ENCODE measurements around the gene TTC29. TPM values are rescaled to one million over a fixed set of nuclear protein-coding genes. Genes with fewer than 3 reads are reported as not detected.
"Not testable (repeated sequence)": the region's sequence is repeated elsewhere in the genome, so short reads cannot be mapped to it uniquely, and the experiment has no call there.

The TTC29 gene
- total RNA-seq, 1 donor from 2014 or later: not detected

GRCh38 chr4:146723519-146723918 is 222.1 kb downstream of the TTC29 start:
- DNase-seq (ENCODE audit: low spot score): not testable (repeated sequence)

GRCh38 chr4:146709956-146710355 is 235.7 kb downstream of the TTC29 start:
- no peak for DNase-seq (ENCODE audit: low spot score)

- DNase-seq (ENCODE audit: low spot score): no peak
Observed at GRCh38 chr4:146699910-146700309, 245.8 kb downstream of the TTC29 start.

- no peak for DNase-seq (ENCODE audit: low spot score)
Observed at GRCh38 chr4:146674829-146675570, 270.7 kb downstream of the TTC29 start.

- not testable (repeated sequence) for DNase-seq (ENCODE audit: low spot score)
Observed at GRCh38 chr4:146663968-146664311, 281.7 kb downstream of the TTC29 start.

- DNase-seq (ENCODE audit: low spot score): no peak
Observed at GRCh38 chr4:146661367-146661766, 284.3 kb downstream of the TTC29 start.

All from mesenteric fat pad (tissue), 1 donor.